ENCODE measurements around the gene TULP3. TPM values are rescaled to one million over a fixed set of nuclear protein-coding genes. Genes with fewer than 3 reads are reported as not detected.

TULP3 gene
- total and polyA plus RNA-seq, 2 donors (not counting 3 experiments of a cell fraction or from before 2014, with no cell fraction given) = 30.8 to 31.0 TPM

- Histone ChIP-seq H3K36me3 (ENCODE audit: control insufficient read depth in 2 of 2, extremely low read depth in 1 of 2, insufficient read depth in 2 of 2, low read length in 2 of 2) (no peaks in the 10 kb centered on the region), H3K9me3 (replicated peaks; ENCODE audit: control insufficient read depth, insufficient read depth, low read length) (no peaks in the 10 kb centered on the region), H3K4me3 (replicated peaks in 1 of 3; ENCODE audit: insufficient read depth in 1 of 3, low read depth in 1 of 3, low read length in 3 of 3) (no peak overlapping the region), H3K27ac (ENCODE audit: insufficient read depth, low read depth, low read length) (no peak overlapping the region), H4K20me1 (replicated peaks; ENCODE audit: control insufficient read depth, extremely low read depth, insufficient read depth, low read length) (no peaks in the 10 kb centered on the region), H3K9me1 (replicated peaks; ENCODE audit: control insufficient read depth, extremely low read depth, insufficient read depth, low read length) (no peaks in the 10 kb centered on the region), H3K4me2 (ENCODE audit: insufficient read depth, low read length) (no peak overlapping the region), H3K79me2 (ENCODE audit: control insufficient read depth, insufficient read depth, low read length) (peaks cover 18% of the 10 kb centered on the region), H3K9ac (replicated peaks; ENCODE audit: extremely low read depth, insufficient read depth, low read length) (no peak overlapping the region), H2AFZ (ENCODE audit: low read depth, low read length) (no peak overlapping the region), H3K4me1 (ENCODE audit: control insufficient read depth, extremely low read depth, insufficient read depth, low read length) (no peaks in the 10 kb centered on the region), H3K27me3 (ENCODE audit: control insufficient read depth in 2 of 2, insufficient read depth in 2 of 2, low read length in 2 of 2) (no peaks in the 10 kb centered on the region)
- FAIRE-seq (no peak), DNase-seq (ENCODE audit: low read depth, low spot score) (no peak)
- TF ChIP-seq FOS (IDR thresholded peaks at IDR 0.05; ENCODE audit: borderline replicate concordance, insufficient read depth, low read length) (no peak), GATA2 (IDR thresholded peaks at IDR 0.05; ENCODE audit: insufficient read depth, insufficient read length, low read depth, low read length) (no peak), JUN (IDR thresholded peaks at IDR 0.05; ENCODE audit: borderline replicate concordance, insufficient read depth, insufficient read length, low read depth) (no peak), MYC (IDR thresholded peaks at IDR 0.05; ENCODE audit: low read depth, low read length) (no peak), EZH2 (IDR thresholded peaks at IDR 0.05; ENCODE audit: borderline replicate concordance, low read depth, low read length, severe bottlenecking) (no peak), MAX (IDR thresholded peaks at IDR 0.05; ENCODE audit: insufficient read depth, insufficient read length) (no peak), POLR2AphosphoS5 (IDR thresholded peaks at IDR 0.05; ENCODE audit: insufficient read depth, low read depth, low read length) (no peak), POLR2A (IDR thresholded peaks at IDR 0.05; ENCODE audit: low read depth, low read length) (no peak), CTCF (IDR thresholded peaks at IDR 0.05; ENCODE audit: extremely low read depth in 1 of 2, insufficient read depth in 1 of 2, low read depth in 1 of 2, low read length in 2 of 2) (no peak)
- no TSS peak for BruUV-seq (replicated peaks)
- ChIA-PET CTCF (no interaction called here), POLR2A (no interaction called here)
- intact Hi-C loops (cut with micrococcal nuclease) = no loop called here
- dilution Hi-C loops (cut with MboI; ENCODE audit: extremely low pct_ligation_motif_present, low sequenced_read_pairs) = no loop called here
Measured at GRCh38 chr12:2904260-2904659, 13.6 kb downstream of the TULP3 start.

All from endothelial cell of umbilical vein (primary cell).